Chondrocyte (in vitro differentiated cells): ENCODE results near the gene GCM1. TPM values are rescaled to one million over a fixed set of nuclear protein-coding genes. Genes with fewer than 3 reads are reported as not detected.

Experiments used
- DNase-seq: peaks from one replicate; pipeline ENCODE4 v3.0.0; 2021; ENCODE audit warnings: mixed read lengths, low spot score
- H3K27ac Mint-ChIP-seq: one replicate; pipeline ENCODE4 v1.8.0; 2021; ENCODE audit warnings: mild to moderate bottlenecking, moderate library complexity, mixed read lengths; ENCODE audit not compliant: unreplicated experiment
- H3K27me3 Mint-ChIP-seq: 2 replicates; pipeline ENCODE4 v1.8.0; 2021; ENCODE audit warnings: low read depth, mixed read lengths
- H3K36me3 Mint-ChIP-seq: 2 replicates; pipeline ENCODE4 v1.8.0; 2021; ENCODE audit warnings: low read depth, mixed read lengths
- H3K4me1 Mint-ChIP-seq: 2 replicates; pipeline ENCODE4 v1.8.0; 2021; ENCODE audit warnings: low read depth, mild to moderate bottlenecking, mixed read lengths
- H3K4me3 Mint-ChIP-seq: one replicate; pipeline ENCODE4 v1.8.0; 2021; ENCODE audit warnings: mild to moderate bottlenecking, moderate library complexity, mixed read lengths; ENCODE audit not compliant: unreplicated experiment
- H3K9me3 Mint-ChIP-seq: 2 replicates; pipeline ENCODE4 v1.8.0; 2021; ENCODE audit warnings: low read depth, mixed read lengths
- CTCF ChIP-seq: fragments of 200-600 bp; sonication (generic); IDR thresholded peaks from 2 replicates; pipeline ENCODE4 v1.5.0; 2021; ENCODE audit warnings: antibody characterized with exemption, mild to moderate bottlenecking, moderate library complexity
- total RNA-seq: library from RNA; stranded (reverse); gene quantifications from 3 replicates; pipeline ENCODE4 v1.2.1, GENCODE V29; 2021

Gene GCM1
- total RNA-seq, 1 donor from 2014 or later, result not detected

- H3K9me3 Mint-ChIP-seq, result peaks cover 8% of the 10 kb centered on the region
- DNase-seq, result no peak
- no peak for TF ChIP-seq CTCF
- H3K4me3 Mint-ChIP-seq, result no peak overlapping the region
- no peak overlapping the region for H3K27ac Mint-ChIP-seq
- H3K36me3 Mint-ChIP-seq, result peaks cover 5% of the 10 kb centered on the region
- peaks cover 9% of the 10 kb centered on the region for H3K4me1 Mint-ChIP-seq
- no peaks in the 10 kb centered on the region for H3K27me3 Mint-ChIP-seq
These were observed 32.9 kb downstream of the GCM1 start for GRCh38 chr6:53115741-53116140.

- peaks cover 5% of the 10 kb centered on the region for H3K36me3 Mint-ChIP-seq
- no peak for TF ChIP-seq CTCF
- H3K27ac Mint-ChIP-seq, result no peak overlapping the region
- H3K9me3 Mint-ChIP-seq, result peaks cover 8% of the 10 kb centered on the region
- DNase-seq, result no peak
- no peaks in the 10 kb centered on the region for H3K27me3 Mint-ChIP-seq
- H3K4me1 Mint-ChIP-seq, result peaks cover 6% of the 10 kb centered on the region
- H3K4me3 Mint-ChIP-seq, result no peak overlapping the region
These were observed 33.5 kb downstream of the GCM1 start for GRCh38 chr6:53115113-53115512.

- H3K27me3 Mint-ChIP-seq, result no peaks in the 10 kb centered on the region
- no peak overlapping the region for H3K4me3 Mint-ChIP-seq
- H3K36me3 Mint-ChIP-seq, result peaks cover 5% of the 10 kb centered on the region
These were observed 34.9 kb downstream of the GCM1 start for GRCh38 chr6:53113742-53114141.

GRCh38 chr6:53112871-53113270 lies 35.8 kb downstream of the GCM1 start:
- Mint-ChIP-seq H3K9me3 (peaks cover 8% of the 10 kb centered on the region), H3K36me3 (peaks cover 5% of the 10 kb centered on the region), H3K4me3 (no peak overlapping the region), H3K4me1 (no peaks in the 10 kb centered on the region), H3K27ac (no peak overlapping the region), H3K27me3 (no peaks in the 10 kb centered on the region)
- TF ChIP-seq CTCF, result no peak
- no peak for DNase-seq

More at GRCh38 chr6:53113742-53114141, 34.9 kb downstream of the GCM1 start:
- TF ChIP-seq CTCF, result no peak
- Mint-ChIP-seq H3K9me3 (peaks cover 8% of the 10 kb centered on the region), H3K4me1 (no peaks in the 10 kb centered on the region), H3K27ac (no peak overlapping the region)
- no peak for DNase-seq

- no peaks in the 10 kb centered on the region for H3K27me3 Mint-ChIP-seq
- no peak for TF ChIP-seq CTCF
- no peaks in the 10 kb centered on the region for H3K4me1 Mint-ChIP-seq
- peaks cover 8% of the 10 kb centered on the region for H3K9me3 Mint-ChIP-seq
- H3K36me3 Mint-ChIP-seq, result peaks cover 5% of the 10 kb centered on the region
- DNase-seq, result no peak
- no peak overlapping the region for H3K27ac Mint-ChIP-seq
- no peak overlapping the region for H3K4me3 Mint-ChIP-seq
These were observed 36.2 kb downstream of the GCM1 start for GRCh38 chr6:53112404-53112803.
